Measurements from ENCODE around the gene PDZRN3.
A peak's percentile ranks its signal among the peaks of the same experiment; 100 is the strongest.

The PDZRN3 gene

DNA sequence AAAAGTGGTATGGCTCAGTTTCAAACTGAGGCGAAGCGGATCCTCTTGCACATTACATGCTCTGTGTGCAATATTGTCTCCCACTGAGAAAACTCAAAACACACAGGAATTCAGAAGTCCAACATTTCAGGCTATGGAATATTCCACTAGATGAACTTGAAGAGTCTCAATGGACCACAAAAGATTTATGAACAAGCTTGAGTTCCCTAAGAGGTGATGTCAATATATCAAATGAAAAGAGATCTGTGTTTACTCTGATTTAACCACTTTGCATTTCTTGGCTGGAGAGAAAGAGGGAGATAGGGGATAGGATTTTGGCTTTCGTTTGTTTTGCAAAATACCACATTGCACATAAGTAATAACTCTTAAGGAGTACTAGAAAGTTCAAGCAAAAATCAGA, 20.3 kb downstream of the PDZRN3 start:
- Histone ChIP-seq H3K4me1 (peaks cover 12% of the 10 kb centered on the region), H3K36me3 (peaks cover 19% of the 10 kb centered on the region), H3K27me3 (no peaks in the 10 kb centered on the region), H3K4me3 (ENCODE audit: low read depth, low read length) (no peak overlapping the region), H3K9me3 (no peaks in the 10 kb centered on the region)
- DNase-seq, result no peak
- no peak for TF ChIP-seq CTCF (IDR thresholded peaks at IDR 0.05; ENCODE audit: low read depth, low read length)

DNA sequence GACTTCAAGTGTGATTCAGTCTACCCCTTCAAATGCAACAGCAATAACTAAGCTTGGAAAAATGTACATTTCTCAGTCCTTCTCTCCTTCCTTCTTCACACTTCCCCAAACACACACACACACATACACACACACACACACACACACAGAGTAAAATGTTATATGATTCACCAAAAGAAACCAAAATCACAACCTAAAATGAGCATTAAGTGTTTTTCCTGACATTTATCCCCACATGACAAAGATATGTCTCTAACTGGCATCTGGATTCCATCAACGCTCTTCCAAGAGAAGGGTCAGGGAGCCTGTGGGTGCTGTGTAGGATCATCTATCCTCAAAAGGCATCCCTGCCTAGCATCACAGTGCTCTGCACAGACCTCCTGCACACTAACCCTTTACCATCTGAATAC, 21.0 kb downstream of the PDZRN3 start:
- peak; percentile 55 for DNase-seq

DNA sequence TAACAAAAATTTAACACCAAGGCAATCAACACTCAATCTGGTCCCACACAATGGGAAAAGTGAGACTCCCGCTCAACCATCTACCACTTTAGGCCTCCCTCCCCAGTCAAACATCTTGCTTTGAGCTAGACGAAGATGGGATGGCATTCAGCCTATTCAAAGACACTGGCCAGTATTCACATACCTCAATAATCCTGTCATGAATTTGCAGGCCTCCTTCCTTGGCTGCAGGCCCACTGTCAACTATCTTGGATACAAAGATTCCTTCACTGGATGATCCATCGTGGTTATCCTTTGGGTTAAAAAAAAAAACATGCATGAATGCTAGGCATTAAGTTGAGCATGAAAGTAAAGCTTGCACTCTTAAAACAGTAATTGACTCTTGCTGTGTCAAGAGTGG, 22.6 kb downstream of the PDZRN3 start:
- H3K4me1 ChIP-seq, result peaks cover 12% of the 10 kb centered on the region
- H3K36me3 ChIP-seq, result peaks cover 20% of the 10 kb centered on the region
- no peak overlapping the region for H3K4me3 ChIP-seq (ENCODE audit: low read depth, low read length)
- no peaks in the 10 kb centered on the region for H3K27me3 ChIP-seq
- no peaks in the 10 kb centered on the region for H3K9me3 ChIP-seq
- TF ChIP-seq CTCF (IDR thresholded peaks at IDR 0.05; ENCODE audit: low read depth, low read length), result no peak
- DNase-seq, result no peak

More for the DNA sequence above, 21.0 kb downstream of the PDZRN3 start:
- no peak for TF ChIP-seq CTCF (IDR thresholded peaks at IDR 0.05; ENCODE audit: low read depth, low read length)
- H3K36me3 ChIP-seq, result peaks cover 24% of the 10 kb centered on the region
- no peak overlapping the region for H3K4me3 ChIP-seq (ENCODE audit: low read depth, low read length)
- no peaks in the 10 kb centered on the region for H3K27me3 ChIP-seq
- H3K4me1 ChIP-seq, result peaks cover 12% of the 10 kb centered on the region
- H3K9me3 ChIP-seq, result no peaks in the 10 kb centered on the region

DNA sequence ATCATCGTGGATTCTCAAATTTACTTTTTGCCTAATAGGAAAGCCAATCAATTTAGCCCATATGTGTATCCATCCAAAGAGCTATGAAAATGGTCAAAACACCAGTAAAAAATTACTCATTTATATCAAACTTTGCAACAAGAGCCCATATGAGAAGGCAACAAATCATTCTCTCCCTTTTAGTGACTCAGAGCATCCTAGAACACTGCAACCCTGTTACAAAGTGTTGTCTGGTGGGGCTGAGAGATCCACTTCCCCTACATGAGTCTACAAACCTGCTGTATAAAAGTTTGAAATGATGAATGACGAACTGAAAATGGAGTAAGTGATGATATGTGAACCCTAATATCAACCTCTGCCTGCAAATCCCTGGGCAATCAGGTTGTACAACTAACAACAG, 23.3 kb downstream of the PDZRN3 start:
- no peak overlapping the region for H3K4me3 ChIP-seq (ENCODE audit: low read depth, low read length)
- no peaks in the 10 kb centered on the region for H3K9me3 ChIP-seq
- DNase-seq, result no peak
- peaks cover 20% of the 10 kb centered on the region for H3K36me3 ChIP-seq
- TF ChIP-seq CTCF (IDR thresholded peaks at IDR 0.05; ENCODE audit: low read depth, low read length), result no peak
- no peaks in the 10 kb centered on the region for H3K27me3 ChIP-seq
- H3K4me1 ChIP-seq, result peaks cover 12% of the 10 kb centered on the region

- Histone ChIP-seq H3K36me3 (peaks cover 20% of the 10 kb centered on the region), H3K4me3 (ENCODE audit: low read depth, low read length) (no peak overlapping the region), H3K9me3 (no peaks in the 10 kb centered on the region), H3K4me1 (peaks cover 12% of the 10 kb centered on the region), H3K27me3 (no peaks in the 10 kb centered on the region)
- no peak for DNase-seq
- no peak for TF ChIP-seq CTCF (IDR thresholded peaks at IDR 0.05; ENCODE audit: low read depth, low read length)
Observed at GRCh38 chr3:73601011-73601410, 23.7 kb downstream of the PDZRN3 start.

- TF ChIP-seq CTCF (IDR thresholded peaks at IDR 0.05; ENCODE audit: low read depth, low read length), result no peak
- DNase-seq, result no peak
- Histone ChIP-seq H3K27me3 (no peaks in the 10 kb centered on the region), H3K9me3 (no peaks in the 10 kb centered on the region), H3K4me3 (ENCODE audit: low read depth, low read length) (no peak overlapping the region), H3K4me1 (peaks cover 12% of the 10 kb centered on the region), H3K36me3 (peaks cover 20% of the 10 kb centered on the region)
Observed at GRCh38 chr3:73600293-73600938, 24.3 kb downstream of the PDZRN3 start.

All from BE2C (cell line).